Fibroblast of lung (primary cell): Measurements from ENCODE around the gene OSBPL9.

Experiments
- CTCF ChIP-seq, 2 donors: IDR thresholded peaks in 1 of 2; conservative IDR thresholded peaks in 1 of 2; 1 replicate in 1 of 2; 2 replicates in 1 of 2; pipeline ENCODE4 v1.5.1; 2011 to 2012; ENCODE audit warnings: low read length in 2 of 2, control low read depth in 1 of 2, inconsistent platforms in 1 of 2, low read depth in 1 of 2, mild to moderate bottlenecking in 1 of 2
- EZH2 ChIP-seq: IDR thresholded peaks from 2 replicates; pipeline ENCODE4 v1.5.1; 2012; ENCODE audit warnings: low read length, control low read depth, mild to moderate bottlenecking; ENCODE audit errors: missing control alignments

DNA sequence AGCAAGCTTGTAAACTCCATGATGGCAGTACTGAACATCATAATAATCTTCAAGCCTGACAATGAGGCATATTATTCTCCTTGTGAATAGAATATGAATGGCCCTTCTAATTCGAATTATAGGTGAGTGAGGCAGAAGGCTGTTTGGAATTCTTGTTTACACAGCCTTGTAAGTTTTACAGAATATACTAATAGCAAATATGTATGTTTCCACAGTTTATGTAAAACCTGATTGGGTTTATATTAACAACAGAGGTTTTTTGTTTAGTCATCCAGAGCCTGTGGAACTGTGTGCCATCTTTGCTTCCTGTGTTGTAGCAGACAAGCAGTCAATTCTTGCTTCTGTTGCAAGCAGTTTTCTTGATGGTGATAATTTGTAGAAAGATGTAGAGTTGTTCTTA lies 8.0 kb downstream of the OSBPL9 start:
- no peak for TF ChIP-seq CTCF (conservative IDR thresholded peaks at IDR 0.05 in 1 of 2, IDR thresholded peaks at IDR 0.05 in 1 of 2; ENCODE audit: low read depth in 1 of 2, low read length in 2 of 2)
- TF ChIP-seq EZH2, result no peak
